Effector memory CD8-positive, alpha-beta T cell (primary cell): ENCODE data around the gene TEX261.

Source experiments
- ATAC-seq: fragments of 150-1000 bp; cut with Tn5 transposase; replicated peaks from 2 replicates; pipeline ENCODE4 v1.10.0; 2021; ENCODE audit warnings: mild to moderate bottlenecking, moderate library complexity
- DNase-seq, 3 experiments: peaks; one replicate each; pipeline ENCODE4 v3.0.0; 2021
- H3K27ac Mint-ChIP-seq, 2 donors: one replicate each; pipeline ENCODE4 v1.8.0; 2022; ENCODE audit warnings: mild to moderate bottlenecking in 2 of 2, mixed read lengths in 2 of 2, moderate library complexity in 2 of 2
- H3K27me3 Mint-ChIP-seq, 2 donors: one replicate each; pipeline ENCODE4 v1.8.0; 2022; ENCODE audit warnings: mixed read lengths in 2 of 2
- H3K36me3 Mint-ChIP-seq: one replicate; pipeline ENCODE4 v1.8.0; 2022; ENCODE audit warnings: mild to moderate bottlenecking, moderate library complexity, mixed read lengths; ENCODE audit not compliant: insufficient read depth
- H3K4me1 Mint-ChIP-seq, 2 donors: one replicate each; pipeline ENCODE4 v1.8.0; 2022; ENCODE audit warnings: low read depth in 2 of 2, mixed read lengths in 2 of 2
- H3K4me3 Mint-ChIP-seq, 2 donors: one replicate each; pipeline ENCODE4 v1.8.0; 2022; ENCODE audit warnings: mild to moderate bottlenecking in 2 of 2, mixed read lengths in 2 of 2, moderate library complexity in 2 of 2
- H3K9me3 Mint-ChIP-seq, 2 donors: one replicate each; pipeline ENCODE4 v1.8.0; 2022; ENCODE audit warnings: mixed read lengths in 2 of 2

TEX261 gene

GRCh38 chr2:70983506-70984227, 11.0 kb downstream of the TEX261 start:
- Mint-ChIP-seq H3K4me1 (peaks cover 14 to 16% of the 10 kb centered on the region in 2 donors), H3K27ac (no peak overlapping the region), H3K9me3 (no peaks in the 10 kb centered on the region), H3K27me3 (no peaks in the 10 kb centered on the region), H3K36me3 (peaks cover 14% of the 10 kb centered on the region), H3K4me3 (no peak overlapping the region)
- ATAC-seq (no peak), DNase-seq (no peak)

- Mint-ChIP-seq H3K27ac (peak overlapping the region; percentile 15 to 85), H3K36me3 (peaks cover 9% of the 10 kb centered on the region), H3K27me3 (no peaks in the 10 kb centered on the region), H3K4me1 (peaks cover 15 to 18% of the 10 kb centered on the region in 2 donors), H3K9me3 (no peaks in the 10 kb centered on the region), H3K4me3 (no peak overlapping the region)
- no peak for ATAC-seq
- DNase-seq, result no peak
Measured at GRCh38 chr2:70982971-70983370, 11.7 kb downstream of the TEX261 start.

- peaks cover 9% of the 10 kb centered on the region for H3K36me3 Mint-ChIP-seq
- peaks cover 23% of the 10 kb centered on the region in 2 donors for H3K4me1 Mint-ChIP-seq
- no peaks in the 10 kb centered on the region for H3K9me3 Mint-ChIP-seq
- ATAC-seq, result no peak
- peak overlapping the region in 1 of 2 donors; percentile 15 for H3K27ac Mint-ChIP-seq
- DNase-seq, result no peak
- no peaks in the 10 kb centered on the region for H3K27me3 Mint-ChIP-seq
- no peak overlapping the region for H3K4me3 Mint-ChIP-seq
Measured at GRCh38 chr2:70981866-70982810, 12.5 kb downstream of the TEX261 start.

GRCh38 chr2:70981421-70981820, 13.3 kb downstream of the TEX261 start:
- no peaks in the 10 kb centered on the region for H3K27me3 Mint-ChIP-seq
- peaks cover 9% of the 10 kb centered on the region for H3K36me3 Mint-ChIP-seq
- no peak overlapping the region for H3K4me3 Mint-ChIP-seq
- H3K9me3 Mint-ChIP-seq, result no peaks in the 10 kb centered on the region
- no peak for DNase-seq
- no peak overlapping the region for H3K27ac Mint-ChIP-seq
- peaks cover 27 to 29% of the 10 kb centered on the region in 2 donors for H3K4me1 Mint-ChIP-seq
- no peak for ATAC-seq

- peaks cover 18 to 24% of the 10 kb centered on the region in 2 donors for H3K4me1 Mint-ChIP-seq
- peak overlapping the region; percentile 23 to 51 for H3K4me3 Mint-ChIP-seq
- no peaks in the 10 kb centered on the region for H3K9me3 Mint-ChIP-seq
- H3K27ac Mint-ChIP-seq, result no peak overlapping the region
- H3K27me3 Mint-ChIP-seq, result no peaks in the 10 kb centered on the region
- no peak for ATAC-seq
- H3K36me3 Mint-ChIP-seq, result peaks cover 6% of the 10 kb centered on the region
- no peak for DNase-seq
Measured at GRCh38 chr2:70979626-70980025, 15.0 kb downstream of the TEX261 start.

GRCh38 chr2:70979180-70979488, 15.5 kb downstream of the TEX261 start:
- H3K36me3 Mint-ChIP-seq, result peaks cover 6% of the 10 kb centered on the region
- H3K9me3 Mint-ChIP-seq, result no peaks in the 10 kb centered on the region
- H3K4me3 Mint-ChIP-seq, result peak overlapping the region in 1 of 2 donors; percentile 51
- no peak for ATAC-seq
- no peaks in the 10 kb centered on the region for H3K27me3 Mint-ChIP-seq
- DNase-seq, result no peak
- H3K4me1 Mint-ChIP-seq, result peaks cover 14 to 22% of the 10 kb centered on the region in 2 donors
- no peak overlapping the region for H3K27ac Mint-ChIP-seq

GRCh38 chr2:70978341-70979179, 16.1 kb downstream of the TEX261 start, which contains the start of gene ANKRD53:
TSS of gene ANKRD53 (plus strand) at chr2:70978630. CDS start at chr2:70978646, 16 bp downstream.
- Mint-ChIP-seq H3K27ac (peak within 1 kb of the TSS; percentile 92 to 95), H3K36me3 (peaks cover 6% of the 10 kb centered on the region), H3K4me3 (peak within 1 kb of the TSS; percentile 89 to 92), H3K9me3 (no peaks in the 10 kb centered on the region), H3K27me3 (no peaks in the 10 kb centered on the region), H3K4me1 (peaks cover 14 to 22% of the 10 kb centered on the region in 2 donors)
- DNase-seq (no peak), ATAC-seq (peak; percentile 13)

- peak overlapping the region; percentile 92 to 95 for H3K27ac Mint-ChIP-seq
- peaks cover 14 to 17% of the 10 kb centered on the region in 2 donors for H3K4me1 Mint-ChIP-seq
- H3K9me3 Mint-ChIP-seq, result no peaks in the 10 kb centered on the region
- peak overlapping the region; percentile 89 to 92 for H3K4me3 Mint-ChIP-seq
- no peak for DNase-seq
- H3K36me3 Mint-ChIP-seq, result peaks cover 6% of the 10 kb centered on the region
- ATAC-seq, result no peak
- no peaks in the 10 kb centered on the region for H3K27me3 Mint-ChIP-seq
Measured at GRCh38 chr2:70977605-70978205, 17.0 kb downstream of the TEX261 start.

GRCh38 chr2:70975237-70975636, 19.4 kb downstream of the TEX261 start:
- no peak for ATAC-seq
- peak overlapping the region in 1 of 2 donors; percentile 48 for H3K27ac Mint-ChIP-seq
- no peak overlapping the region for H3K4me3 Mint-ChIP-seq
- no peak for DNase-seq
- peaks cover 8 to 10% of the 10 kb centered on the region in 2 donors for H3K27me3 Mint-ChIP-seq
- peaks cover 14 to 17% of the 10 kb centered on the region in 2 donors for H3K4me1 Mint-ChIP-seq
- H3K9me3 Mint-ChIP-seq, result no peaks in the 10 kb centered on the region
- peaks cover 6% of the 10 kb centered on the region for H3K36me3 Mint-ChIP-seq

- Mint-ChIP-seq H3K27ac (peak overlapping the region in 1 of 2 donors; percentile 5), H3K9me3 (no peaks in the 10 kb centered on the region), H3K4me3 (no peak overlapping the region), H3K36me3 (peaks cover 6% of the 10 kb centered on the region), H3K27me3 (peaks cover 8 to 10% of the 10 kb centered on the region in 2 donors), H3K4me1 (peaks cover 14 to 17% of the 10 kb centered on the region in 2 donors)
- DNase-seq, result no peak
- ATAC-seq, result no peak
Measured at GRCh38 chr2:70974592-70974991, 20.1 kb downstream of the TEX261 start.

- Mint-ChIP-seq H3K9me3 (no peaks in the 10 kb centered on the region), H3K4me3 (no peak overlapping the region), H3K4me1 (peaks cover 5 to 7% of the 10 kb centered on the region in 2 donors), H3K27me3 (peaks cover 19 to 41% of the 10 kb centered on the region in 2 donors), H3K27ac (no peak overlapping the region), H3K36me3 (no peaks in the 10 kb centered on the region)
- DNase-seq, result no peak
- ATAC-seq, result no peak
Measured at GRCh38 chr2:70967189-70967588, 27.5 kb downstream of the TEX261 start.

GRCh38 chr2:70966681-70967080, 28.0 kb downstream of the TEX261 start:
- ATAC-seq (no peak), DNase-seq (no peak)
- H3K27ac Mint-ChIP-seq, result no peak overlapping the region
- H3K9me3 Mint-ChIP-seq, result no peaks in the 10 kb centered on the region
- no peaks in the 10 kb centered on the region for H3K36me3 Mint-ChIP-seq
- peaks cover 5 to 7% of the 10 kb centered on the region in 2 donors for H3K4me1 Mint-ChIP-seq
- H3K27me3 Mint-ChIP-seq, result peaks cover 16 to 41% of the 10 kb centered on the region in 2 donors
- H3K4me3 Mint-ChIP-seq, result no peak overlapping the region
